Activated CD8-positive, alpha-beta memory T cell treated with anti-CD3 and anti-CD28 coated beads for 1 hour (primary cell): Measurements from ENCODE around the gene KCNG1.

Experiments used
- DNase-seq, 2 donors: peaks; one replicate each; pipeline ENCODE4 v3.0.0-alpha.2; 2020; ENCODE audit warnings: low read depth in 1 of 2; ENCODE audit errors: extremely low read depth in 1 of 2

Gene KCNG1

GRCh38 chr20:50957276-50957675 lies 65.6 kb downstream of the KCNG1 start:
- DNase-seq = no peak

DNA sequence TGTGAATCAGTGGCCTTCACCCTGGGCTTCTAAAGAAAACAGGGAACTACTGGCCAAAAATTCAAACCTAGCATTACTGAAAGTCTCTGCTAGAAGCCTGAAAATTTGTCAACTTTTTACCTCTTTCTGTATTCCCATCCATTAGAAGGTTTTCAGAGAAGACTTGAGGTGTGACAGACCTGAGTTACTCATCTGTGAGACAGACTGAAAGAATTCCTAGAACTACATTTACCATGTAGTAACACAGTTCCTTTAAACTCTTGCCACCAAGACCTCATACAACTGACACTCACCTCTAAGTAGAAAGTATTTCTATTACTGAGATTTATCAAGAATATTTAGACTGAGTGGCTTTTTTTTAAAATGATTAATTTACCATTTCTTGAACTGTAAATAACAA lies 69.1 kb downstream of the KCNG1 start:
- DNase-seq = no peak
